GM18526 (cell line): ENCODE measurements around the gene FBN2.

Experiments
- POLR2A ChIP-seq: IDR thresholded peaks from 3 replicates; pipeline ENCODE4 v1.6.1; 2011; ENCODE audit not compliant: insufficient read length; ENCODE audit errors: extremely low read depth

The FBN2 gene

DNA sequence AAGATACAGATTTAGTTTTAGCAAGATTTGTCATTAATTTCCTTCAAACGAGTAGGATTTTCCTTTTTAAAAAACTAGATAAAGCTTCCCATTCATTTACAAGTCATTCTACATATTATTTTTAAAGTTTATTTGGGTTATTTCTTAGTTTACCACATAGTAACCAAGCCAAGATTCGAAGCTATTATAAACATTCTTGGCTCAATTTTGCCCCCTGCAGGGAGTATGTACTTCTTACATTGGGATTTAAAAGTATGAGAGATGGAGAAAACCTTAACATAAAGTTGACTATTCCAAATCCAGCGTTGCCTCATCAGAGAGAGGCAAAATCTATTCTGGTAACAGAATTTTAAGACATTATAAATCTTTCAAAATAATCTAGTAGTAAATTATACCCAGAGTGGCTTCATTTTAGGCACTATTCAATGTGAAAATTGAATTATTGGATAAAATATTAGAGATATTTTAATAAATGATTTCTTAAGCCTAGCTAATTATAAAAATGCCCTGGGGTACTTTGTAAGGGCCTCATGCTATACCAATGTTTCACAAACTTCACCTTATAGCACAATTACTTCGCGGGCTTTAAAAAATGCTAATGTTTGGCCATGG is 39.1 kb downstream of the FBN2 start:
- TF ChIP-seq POLR2A: no peak

GRCh38 chr5:128494516-128494915 is 43.5 kb downstream of the FBN2 start:
- TF ChIP-seq POLR2A: no peak

DNA sequence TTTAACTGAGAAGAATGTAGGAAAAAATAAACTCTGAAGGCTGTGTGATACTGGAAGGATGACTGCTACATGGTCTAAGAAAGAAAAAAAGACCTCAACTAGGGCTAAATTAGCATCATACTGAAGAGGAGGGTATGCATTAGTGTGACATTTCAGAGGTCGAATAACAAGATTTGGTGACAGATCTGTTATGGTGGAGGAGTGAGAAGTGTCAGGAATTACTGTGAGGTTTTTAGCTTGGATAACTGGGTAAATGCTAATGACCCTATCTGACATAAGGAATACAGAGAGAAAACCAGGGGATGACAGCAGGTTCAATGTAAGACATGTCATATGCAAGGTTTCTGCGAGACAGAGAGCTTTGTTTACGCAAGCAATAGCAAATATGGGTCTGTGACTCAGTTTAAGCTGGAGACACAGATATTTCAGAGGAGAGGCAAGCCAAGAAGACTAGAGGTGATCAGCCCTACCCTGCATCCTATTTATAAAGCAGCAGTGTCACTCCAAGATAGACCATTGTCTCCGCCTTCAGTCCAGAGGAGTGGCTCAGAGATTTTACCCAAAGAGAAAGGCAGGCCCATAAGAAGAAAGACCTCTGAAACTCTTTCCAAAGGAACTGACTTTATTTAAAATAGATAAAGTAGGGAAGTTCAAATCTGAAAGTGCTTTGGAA is 44.3 kb downstream of the FBN2 start:
- TF ChIP-seq POLR2A: no peak

- TF ChIP-seq POLR2A: no peak
These were observed 46.8 kb downstream of the FBN2 start for GRCh38 chr5:128491291-128491690.

DNA sequence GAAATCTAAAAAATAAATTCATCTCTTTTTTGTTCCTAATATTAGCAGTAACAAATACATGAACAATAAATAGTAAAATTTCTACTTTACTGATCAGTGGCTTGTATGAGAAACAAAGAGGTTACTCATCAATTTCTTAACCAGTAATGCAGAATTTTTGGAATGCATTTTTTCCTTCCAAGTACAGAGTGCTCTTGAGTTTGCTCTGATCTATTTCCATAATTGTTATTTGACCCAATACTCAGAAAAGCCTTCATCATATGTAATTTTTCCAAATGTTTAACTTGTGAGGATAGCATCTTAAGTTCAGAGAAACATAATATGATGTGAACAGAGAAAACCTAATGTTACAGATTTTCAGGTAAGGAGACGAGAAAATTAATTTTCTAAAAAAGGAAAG is 47.3 kb downstream of the FBN2 start:
- no peak for TF ChIP-seq POLR2A

GRCh38 chr5:128487041-128487440 is 51.0 kb downstream of the FBN2 start:
- TF ChIP-seq POLR2A: no peak

GRCh38 chr5:128483738-128484137 is 54.3 kb downstream of the FBN2 start:
- no peak for TF ChIP-seq POLR2A

- TF ChIP-seq POLR2A: no peak
These were observed 57.0 kb downstream of the FBN2 start for GRCh38 chr5:128480906-128481633.

- TF ChIP-seq POLR2A: no peak
These were observed 57.9 kb downstream of the FBN2 start for GRCh38 chr5:128480158-128480557.

DNA sequence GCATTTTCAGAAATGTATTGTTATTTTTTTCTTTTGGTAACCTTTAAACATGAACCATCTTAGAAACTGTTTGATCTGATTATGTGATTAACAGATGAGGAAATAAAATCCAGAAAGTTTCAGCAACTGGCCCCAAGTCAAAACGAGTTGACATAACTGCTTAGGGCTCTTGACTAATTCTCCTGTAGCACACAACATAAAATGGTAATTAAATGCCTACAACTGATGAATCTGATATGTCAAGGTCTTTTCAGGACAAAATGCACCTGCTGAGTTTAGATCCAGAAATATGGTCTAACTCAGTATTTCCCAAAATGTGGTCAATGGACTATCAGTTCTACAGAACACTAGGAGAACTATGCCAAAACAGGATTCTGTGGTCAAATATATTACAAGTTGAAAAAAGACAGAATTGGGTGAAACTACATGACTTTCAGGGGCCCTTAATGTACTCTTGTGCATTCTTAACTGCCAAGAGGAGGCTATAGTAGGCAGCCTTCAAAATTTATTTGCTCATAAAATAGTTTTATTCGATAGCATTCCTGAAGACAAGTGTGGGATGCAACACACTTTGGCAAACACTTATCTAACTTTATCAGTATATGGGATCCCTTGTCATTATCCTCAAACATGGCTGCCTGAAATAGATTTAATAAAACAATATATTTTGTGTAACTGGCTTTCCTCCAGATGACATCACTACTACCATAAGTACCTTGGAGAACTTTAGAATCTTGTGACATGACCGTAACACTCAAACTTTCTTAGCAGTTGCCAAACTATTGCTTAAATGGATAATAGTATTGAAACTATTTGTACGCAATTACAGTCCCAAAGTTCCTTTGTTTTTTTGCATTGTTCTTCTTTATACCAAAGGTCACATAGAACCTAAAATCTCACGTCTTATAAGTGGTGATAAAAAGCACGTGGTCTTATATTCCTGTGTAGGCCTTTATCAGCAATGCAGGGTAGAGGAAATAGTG is 59.4 kb downstream of the FBN2 start:
- TF ChIP-seq POLR2A: no peak

GRCh38 chr5:128477944-128478343 is 60.1 kb downstream of the FBN2 start:
- TF ChIP-seq POLR2A: no peak

DNA sequence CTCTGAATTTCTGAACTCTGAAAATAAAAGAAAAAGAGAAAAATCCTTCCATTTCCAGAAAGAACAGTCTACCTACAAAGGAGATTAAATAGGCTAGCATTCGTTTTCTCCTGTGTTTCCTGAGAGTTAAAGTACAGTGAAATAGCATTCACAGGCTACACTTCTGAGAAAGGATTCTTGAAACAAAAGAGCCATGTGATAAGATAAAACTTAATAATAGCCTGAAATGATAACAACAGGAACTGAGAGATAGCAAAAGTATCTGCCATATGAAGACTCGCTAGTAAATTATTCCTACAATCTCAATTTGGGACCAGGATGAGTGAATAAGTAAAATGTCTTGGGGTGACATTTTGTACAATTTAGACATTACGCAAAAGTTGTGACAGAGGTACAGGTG is 62.4 kb downstream of the FBN2 start:
- TF ChIP-seq POLR2A: no peak

DNA sequence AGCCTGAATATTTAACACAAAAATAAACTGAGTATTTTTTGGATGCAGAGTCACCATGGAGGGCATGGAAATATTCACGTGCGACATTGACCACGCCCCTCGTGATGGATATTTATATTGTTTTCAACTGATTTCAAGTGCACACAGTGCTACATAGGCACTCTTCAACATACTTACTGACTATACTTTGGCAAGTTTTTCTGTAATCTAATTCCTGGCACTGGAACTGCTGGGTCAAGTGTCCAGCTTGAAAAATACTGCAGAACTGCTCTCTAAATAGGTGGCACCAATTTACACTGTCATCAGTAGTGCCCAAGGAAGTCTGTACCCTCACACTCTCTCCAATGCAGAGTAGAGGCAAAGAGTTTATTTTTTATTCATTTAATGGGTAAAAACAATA is 65.1 kb downstream of the FBN2 start:
- TF ChIP-seq POLR2A: no peak

- no peak for TF ChIP-seq POLR2A
These were observed 66.0 kb downstream of the FBN2 start for GRCh38 chr5:128472036-128472435.

DNA sequence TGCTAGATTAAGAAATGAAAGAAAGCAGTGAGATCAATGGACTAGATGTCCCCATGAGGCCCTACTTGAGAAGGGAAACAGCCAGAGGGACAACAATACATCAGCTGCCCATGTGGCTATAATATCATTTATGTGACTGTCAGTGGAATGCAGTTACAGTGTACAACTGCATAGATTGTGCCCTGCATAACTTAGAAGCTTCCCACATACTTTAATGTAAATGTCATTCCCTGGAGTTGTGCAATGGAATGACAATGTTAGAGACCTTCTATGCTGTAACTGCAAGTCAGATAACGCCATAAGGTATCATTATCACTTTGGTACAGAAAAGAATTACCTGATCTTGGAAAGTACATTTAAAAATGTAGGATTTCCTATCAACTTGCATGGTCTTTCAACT is 67.4 kb downstream of the FBN2 start:
- no peak for TF ChIP-seq POLR2A

GRCh38 chr5:128469912-128470311 is 68.1 kb downstream of the FBN2 start:
- no peak for TF ChIP-seq POLR2A

- TF ChIP-seq POLR2A: no peak
These were observed 71.1 kb downstream of the FBN2 start for GRCh38 chr5:128466980-128467379.
